ENCODE results near the gene EIF4G3.

EIF4G3 gene

DNA sequence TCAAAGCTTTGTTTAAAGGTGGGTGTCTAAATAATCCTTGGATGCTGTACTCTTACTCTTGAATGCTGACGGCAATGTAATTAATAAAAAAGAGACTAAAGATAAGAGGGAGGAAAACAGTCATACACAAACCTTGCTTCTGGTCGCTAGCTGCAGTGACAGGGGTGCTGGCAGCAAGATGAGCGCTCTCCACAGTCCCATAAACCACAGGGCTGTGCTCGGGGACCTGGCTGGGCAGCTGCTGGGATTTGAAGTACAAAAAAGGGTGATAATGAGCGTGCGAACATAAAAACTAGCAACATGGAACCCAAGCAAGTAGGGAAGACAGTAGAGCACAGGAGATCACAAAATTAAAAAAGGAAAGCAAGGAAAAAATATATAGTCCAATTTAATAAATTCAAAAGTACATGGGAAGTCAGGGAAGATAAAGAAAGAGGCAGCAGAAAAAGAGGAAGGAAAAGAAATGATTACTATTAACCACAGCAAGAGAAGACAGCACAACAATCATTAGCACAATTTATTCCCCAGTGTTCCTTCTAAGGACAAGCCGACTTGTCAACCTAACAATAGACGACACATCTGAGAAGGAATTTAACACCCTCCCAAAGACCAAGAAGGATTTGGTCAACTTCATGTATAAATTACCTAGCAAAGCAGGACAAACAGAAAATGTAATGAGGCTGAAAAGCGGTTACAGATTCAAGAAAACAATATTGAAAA, 226.7 kb downstream of the EIF4G3 start:
- no peak overlapping the region for H3K27ac ChIP-seq (ENCODE audit: low read length, poor library complexity, severe bottlenecking)
- no peak overlapping the region for H2AFZ ChIP-seq (ENCODE audit: low read depth, low read length)
- H2BK120ac ChIP-seq (ENCODE audit: low read depth, low read length), result no peak overlapping the region
- H2BK15ac ChIP-seq (ENCODE audit: low read depth, poor library complexity, severe bottlenecking), result no peak overlapping the region
- H3K9me3 ChIP-seq (ENCODE audit: control insufficient read depth, low read length), result no peaks in the 10 kb centered on the region
- no peak overlapping the region for H3K18ac ChIP-seq (ENCODE audit: low read depth in 1 of 2, low read length in 2 of 2)
- H3K4me3 ChIP-seq (ENCODE audit: insufficient read depth in 1 of 2, low read depth in 1 of 2, low read length in 2 of 2), result no peak overlapping the region
- H4K91ac ChIP-seq (ENCODE audit: low read length), result no peak overlapping the region
- no peak for DNase-seq
- H2BK12ac ChIP-seq (ENCODE audit: low read length in 2 of 2), result no peak overlapping the region
- no peak overlapping the region for H2BK5ac ChIP-seq (ENCODE audit: low read depth, low read length, poor library complexity, severe bottlenecking)
- H3K4me1 ChIP-seq (ENCODE audit: control insufficient read depth, insufficient read depth, low read depth, low read length), result peaks cover 2% of the 10 kb centered on the region
- no peak overlapping the region for H3K4me2 ChIP-seq (ENCODE audit: low read length, poor library complexity, severe bottlenecking)
- H3K36me3 ChIP-seq (ENCODE audit: control insufficient read depth in 1 of 2, insufficient read depth in 2 of 2, low read depth in 1 of 2, low read length in 2 of 2), result peaks cover 6 to 37% of the 10 kb centered on the region in 2 experiments
- H3K79me1 ChIP-seq (replicated peaks; ENCODE audit: low read length, poor library complexity, severe bottlenecking), result peaks cover 4% of the 10 kb centered on the region
- H3K23ac ChIP-seq (ENCODE audit: low read length in 2 of 2), result no peak overlapping the region
- no peak overlapping the region for H2AK5ac ChIP-seq (ENCODE audit: low read length, severe bottlenecking)
- 92% methylated on average over 7 of the region's 9 CpGs for WGBS
- H3K27me3 ChIP-seq (ENCODE audit: control insufficient read depth in 1 of 2, insufficient read depth in 1 of 2, low read length in 2 of 2), result no peaks in the 10 kb centered on the region
- H3K14ac ChIP-seq (ENCODE audit: low read length in 2 of 2), result no peak overlapping the region
- no peak overlapping the region for H3K4ac ChIP-seq (ENCODE audit: low read depth in 1 of 2, low read length in 2 of 2)
- no peak overlapping the region for H3K9ac ChIP-seq (ENCODE audit: low read length)
- no peak overlapping the region for H4K8ac ChIP-seq (ENCODE audit: low read length)

DNA sequence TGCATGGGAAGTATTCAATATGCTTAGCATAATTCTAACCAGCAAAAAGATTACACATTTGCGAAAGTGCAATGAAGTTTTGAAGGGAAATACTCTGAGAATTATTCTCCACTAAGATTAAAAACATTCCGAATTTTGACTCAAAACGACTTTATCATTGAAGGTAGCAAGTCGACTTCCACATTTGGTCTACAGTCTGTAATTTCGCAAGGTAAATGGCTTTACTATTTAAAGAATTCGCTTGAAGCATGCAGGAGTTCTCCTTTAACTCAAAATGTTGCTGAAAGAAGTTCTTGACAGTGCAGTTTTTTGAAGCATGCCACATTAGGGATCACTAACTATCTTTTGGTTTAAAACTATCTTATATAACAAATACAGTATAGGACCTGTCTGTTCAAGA, 228.6 kb downstream of the EIF4G3 start:
- H4K91ac ChIP-seq (ENCODE audit: low read length), result no peak overlapping the region
- H3K4me1 ChIP-seq (ENCODE audit: control insufficient read depth, insufficient read depth, low read depth, low read length), result peaks cover 2% of the 10 kb centered on the region
- H3K9me3 ChIP-seq (ENCODE audit: control insufficient read depth, low read length), result no peaks in the 10 kb centered on the region
- H3K27me3 ChIP-seq (ENCODE audit: control insufficient read depth in 1 of 2, insufficient read depth in 1 of 2, low read length in 2 of 2), result no peaks in the 10 kb centered on the region
- H3K9ac ChIP-seq (ENCODE audit: low read length), result no peak overlapping the region
- no peak overlapping the region for H2AK5ac ChIP-seq (ENCODE audit: low read length, severe bottlenecking)
- no peak overlapping the region for H3K4me3 ChIP-seq (ENCODE audit: insufficient read depth in 1 of 2, low read depth in 1 of 2, low read length in 2 of 2)
- H3K79me1 ChIP-seq (replicated peaks; ENCODE audit: low read length, poor library complexity, severe bottlenecking), result peaks cover 6% of the 10 kb centered on the region
- no peak overlapping the region for H2BK15ac ChIP-seq (ENCODE audit: low read depth, poor library complexity, severe bottlenecking)
- over 99% methylated on average over 6 of the region's 6 CpGs for WGBS
- H2BK5ac ChIP-seq (ENCODE audit: low read depth, low read length, poor library complexity, severe bottlenecking), result no peak overlapping the region
- H3K27ac ChIP-seq (ENCODE audit: low read length, poor library complexity, severe bottlenecking), result no peak overlapping the region
- no peak overlapping the region for H4K8ac ChIP-seq (ENCODE audit: low read length)
- no peak overlapping the region for H2BK12ac ChIP-seq (ENCODE audit: low read length in 2 of 2)
- peaks cover 12 to 34% of the 10 kb centered on the region in 2 experiments for H3K36me3 ChIP-seq (ENCODE audit: control insufficient read depth in 1 of 2, insufficient read depth in 2 of 2, low read depth in 1 of 2, low read length in 2 of 2)
- H2BK120ac ChIP-seq (ENCODE audit: low read depth, low read length), result no peak overlapping the region
- no peak overlapping the region for H3K4ac ChIP-seq (ENCODE audit: low read depth in 1 of 2, low read length in 2 of 2)
- no peak overlapping the region for H3K14ac ChIP-seq (ENCODE audit: low read length in 2 of 2)
- H3K4me2 ChIP-seq (ENCODE audit: low read length, poor library complexity, severe bottlenecking), result no peak overlapping the region
- no peak overlapping the region for H3K18ac ChIP-seq (ENCODE audit: low read depth in 1 of 2, low read length in 2 of 2)
- H2AFZ ChIP-seq (ENCODE audit: low read depth, low read length), result no peak overlapping the region
- no peak overlapping the region for H3K23ac ChIP-seq (ENCODE audit: low read length in 2 of 2)
- no peak for DNase-seq

DNA sequence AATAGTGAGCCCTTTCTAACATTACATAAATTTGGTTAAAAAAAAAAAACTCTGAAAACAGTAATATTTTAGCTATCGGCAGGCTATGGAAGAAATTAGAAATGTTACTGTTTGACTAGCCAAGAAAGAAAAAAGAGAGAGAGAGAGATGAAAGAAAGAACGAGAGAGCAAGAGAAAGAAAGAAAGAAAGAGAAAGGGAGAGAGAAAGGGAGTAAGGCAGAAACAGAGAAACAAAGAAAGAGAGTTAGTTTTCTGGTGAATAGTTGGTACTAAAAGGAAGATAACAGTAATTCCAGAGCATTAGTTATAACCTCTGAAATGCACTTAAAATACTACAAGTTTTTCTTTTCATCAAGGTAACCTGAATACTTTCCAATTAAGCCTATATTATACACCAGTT, 229.3 kb downstream of the EIF4G3 start:
- no peak for DNase-seq
- no peak overlapping the region for H2BK15ac ChIP-seq (ENCODE audit: low read depth, poor library complexity, severe bottlenecking)
- peaks cover 12 to 38% of the 10 kb centered on the region in 2 experiments for H3K36me3 ChIP-seq (ENCODE audit: control insufficient read depth in 1 of 2, insufficient read depth in 2 of 2, low read depth in 1 of 2, low read length in 2 of 2)
- H4K8ac ChIP-seq (ENCODE audit: low read length), result no peak overlapping the region
- H3K4ac ChIP-seq (ENCODE audit: low read depth in 1 of 2, low read length in 2 of 2), result no peak overlapping the region
- H3K23ac ChIP-seq (ENCODE audit: low read length in 2 of 2), result no peak overlapping the region
- H3K79me1 ChIP-seq (replicated peaks; ENCODE audit: low read length, poor library complexity, severe bottlenecking), result peaks cover 4% of the 10 kb centered on the region
- no peak overlapping the region for H2BK120ac ChIP-seq (ENCODE audit: low read depth, low read length)
- no peak overlapping the region for H3K4me3 ChIP-seq (ENCODE audit: insufficient read depth in 1 of 2, low read depth in 1 of 2, low read length in 2 of 2)
- no peaks in the 10 kb centered on the region for H3K9me3 ChIP-seq (ENCODE audit: control insufficient read depth, low read length)
- no peak overlapping the region for H2BK12ac ChIP-seq (ENCODE audit: low read length in 2 of 2)
- H2BK5ac ChIP-seq (ENCODE audit: low read depth, low read length, poor library complexity, severe bottlenecking), result no peak overlapping the region
- H3K9ac ChIP-seq (ENCODE audit: low read length), result no peak overlapping the region
- 97% methylated on average over 2 of the region's 2 CpGs for WGBS
- no peaks in the 10 kb centered on the region for H3K27me3 ChIP-seq (ENCODE audit: control insufficient read depth in 1 of 2, insufficient read depth in 1 of 2, low read length in 2 of 2)
- no peak overlapping the region for H3K14ac ChIP-seq (ENCODE audit: low read length in 2 of 2)
- no peak overlapping the region for H2AFZ ChIP-seq (ENCODE audit: low read depth, low read length)
- no peak overlapping the region for H4K91ac ChIP-seq (ENCODE audit: low read length)
- H3K4me1 ChIP-seq (ENCODE audit: control insufficient read depth, insufficient read depth, low read depth, low read length), result peaks cover 2% of the 10 kb centered on the region
- H3K27ac ChIP-seq (ENCODE audit: low read length, poor library complexity, severe bottlenecking), result no peak overlapping the region
- H3K4me2 ChIP-seq (ENCODE audit: low read length, poor library complexity, severe bottlenecking), result no peak overlapping the region
- H2AK5ac ChIP-seq (ENCODE audit: low read length, severe bottlenecking), result no peak overlapping the region
- no peak overlapping the region for H3K18ac ChIP-seq (ENCODE audit: low read depth in 1 of 2, low read length in 2 of 2)

DNA sequence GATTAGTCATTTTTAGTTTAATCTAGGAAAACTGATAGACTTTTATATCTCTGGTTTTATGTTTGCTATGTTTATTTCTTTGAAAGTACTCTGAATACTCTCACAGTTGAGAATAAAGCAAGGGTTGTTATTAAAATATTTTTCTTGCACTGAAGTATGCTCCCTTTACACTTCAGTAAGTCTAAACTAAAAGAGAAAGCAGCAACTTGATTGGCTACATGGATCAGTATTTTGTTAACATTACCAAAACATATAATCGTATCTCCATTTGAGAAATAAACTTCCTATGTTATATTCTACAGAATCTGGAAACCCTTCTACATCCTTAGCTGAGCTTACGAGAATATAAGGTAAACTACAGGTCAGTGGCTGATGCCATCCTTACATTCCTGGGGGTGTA, 240.1 kb downstream of the EIF4G3 start:
- Histone ChIP-seq H3K23ac (ENCODE audit: low read length in 2 of 2) (no peak overlapping the region), H2AK5ac (ENCODE audit: low read length, severe bottlenecking) (no peak overlapping the region), H3K27ac (ENCODE audit: low read length, poor library complexity, severe bottlenecking) (no peak overlapping the region), H2AFZ (ENCODE audit: low read depth, low read length) (no peak overlapping the region), H3K14ac (ENCODE audit: low read length in 2 of 2) (no peak overlapping the region), H3K4ac (ENCODE audit: low read depth in 1 of 2, low read length in 2 of 2) (no peak overlapping the region), H2BK15ac (ENCODE audit: low read depth, poor library complexity, severe bottlenecking) (no peak overlapping the region), H3K4me2 (ENCODE audit: low read length, poor library complexity, severe bottlenecking) (no peak overlapping the region), H4K91ac (ENCODE audit: low read length) (no peak overlapping the region), H3K9me3 (ENCODE audit: control insufficient read depth, low read length) (no peaks in the 10 kb centered on the region), H2BK12ac (ENCODE audit: low read length in 2 of 2) (no peak overlapping the region), H3K18ac (ENCODE audit: low read depth in 1 of 2, low read length in 2 of 2) (no peak overlapping the region), H4K8ac (ENCODE audit: low read length) (no peak overlapping the region), H3K4me3 (ENCODE audit: insufficient read depth in 1 of 2, low read depth in 1 of 2, low read length in 2 of 2) (no peak overlapping the region), H2BK5ac (ENCODE audit: low read depth, low read length, poor library complexity, severe bottlenecking) (no peak overlapping the region), H3K9ac (ENCODE audit: low read length) (no peak overlapping the region), H3K4me1 (ENCODE audit: control insufficient read depth, insufficient read depth, low read depth, low read length) (no peaks in the 10 kb centered on the region), H3K36me3 (ENCODE audit: control insufficient read depth in 1 of 2, insufficient read depth in 2 of 2, low read depth in 1 of 2, low read length in 2 of 2) (peaks cover 4 to 53% of the 10 kb centered on the region in 2 experiments), H3K27me3 (ENCODE audit: control insufficient read depth in 1 of 2, insufficient read depth in 1 of 2, low read length in 2 of 2) (no peaks in the 10 kb centered on the region), H3K79me1 (replicated peaks; ENCODE audit: low read length, poor library complexity, severe bottlenecking) (peaks cover 17% of the 10 kb centered on the region), H2BK120ac (ENCODE audit: low read depth, low read length) (no peak overlapping the region)
- 100% methylated on average over 1 of the region's 2 CpGs for WGBS
- DNase-seq, result no peak

Measured in mesenchymal stem cell (in vitro differentiated cells and primary cell).